Skin of body (tissue), 3 donors: Measurements from ENCODE around the gene CFDP1. TPM values are rescaled to one million over a fixed set of nuclear protein-coding genes. Genes with fewer than 3 reads are reported as not detected.

ENCODE experiments used
- DNase-seq: peaks from one replicate; lab custom pipeline; 2025; lab: John Stamatoyannopoulos, UW
- small RNA-seq: library from RNA; depleted of rRNA; stranded (forward); fragments of <200 nt; gene quantifications from one replicate; pipeline ENCODE3, GENCODE V24; 2014; ENCODE audit warnings: low replicate concordance
- total RNA-seq: library from RNA; depleted of rRNA; stranded (reverse); fragments of >200 nt; gene quantifications from one replicate; pipeline ENCODE4 v1.2.3, GENCODE V29; 2014

Gene CFDP1
- total RNA-seq, 1 donor from 2014 or later: 71.5 TPM

- DNase-seq: no peak
Observed at GRCh38 chr16:75252946-75253911, 180.1 kb downstream of the CFDP1 start.

GRCh38 chr16:75252049-75252864 lies 181.0 kb downstream of the CFDP1 start:
- no peak for DNase-seq

- peak; percentile 68 for DNase-seq
Observed at GRCh38 chr16:75251280-75252048, 181.8 kb downstream of the CFDP1 start, which contains the start of gene BCAR1. TSS of gene BCAR1 (minus strand) at chr16:75251624. CDS start at chr16:75251482, 142 bp downstream.

GRCh38 chr16:75250809-75251279 lies 182.5 kb downstream of the CFDP1 start:
- no peak for DNase-seq

- DNase-seq: no peak
Observed at GRCh38 chr16:75250089-75250808, 183.1 kb downstream of the CFDP1 start.

- DNase-seq: no peak
Observed at GRCh38 chr16:75249441-75249840, 183.9 kb downstream of the CFDP1 start.

GRCh38 chr16:75248536-75249380 lies 184.5 kb downstream of the CFDP1 start:
- DNase-seq: no peak

DNA sequence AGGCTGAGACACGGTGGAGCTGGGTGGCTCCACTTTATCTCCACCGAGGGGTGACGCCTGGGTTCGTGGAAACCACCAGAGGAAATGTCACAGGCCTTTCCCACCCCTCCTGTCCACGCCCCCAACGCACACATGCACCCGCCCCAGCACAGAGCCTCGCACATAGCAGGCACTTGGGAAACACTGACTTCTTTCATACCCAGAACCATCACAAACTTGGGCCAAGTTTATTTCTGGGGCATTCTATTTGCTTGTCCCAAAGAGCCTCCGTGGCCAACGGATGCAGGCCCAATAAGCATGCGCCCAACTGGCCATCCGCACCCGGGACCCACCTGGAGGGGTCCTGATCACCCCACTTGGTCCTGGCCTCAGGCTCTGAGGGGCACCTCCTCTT lies 185.2 kb downstream of the CFDP1 start:
- no peak for DNase-seq

- DNase-seq: no peak
Observed at GRCh38 chr16:75247249-75247648, 186.1 kb downstream of the CFDP1 start.

DNA sequence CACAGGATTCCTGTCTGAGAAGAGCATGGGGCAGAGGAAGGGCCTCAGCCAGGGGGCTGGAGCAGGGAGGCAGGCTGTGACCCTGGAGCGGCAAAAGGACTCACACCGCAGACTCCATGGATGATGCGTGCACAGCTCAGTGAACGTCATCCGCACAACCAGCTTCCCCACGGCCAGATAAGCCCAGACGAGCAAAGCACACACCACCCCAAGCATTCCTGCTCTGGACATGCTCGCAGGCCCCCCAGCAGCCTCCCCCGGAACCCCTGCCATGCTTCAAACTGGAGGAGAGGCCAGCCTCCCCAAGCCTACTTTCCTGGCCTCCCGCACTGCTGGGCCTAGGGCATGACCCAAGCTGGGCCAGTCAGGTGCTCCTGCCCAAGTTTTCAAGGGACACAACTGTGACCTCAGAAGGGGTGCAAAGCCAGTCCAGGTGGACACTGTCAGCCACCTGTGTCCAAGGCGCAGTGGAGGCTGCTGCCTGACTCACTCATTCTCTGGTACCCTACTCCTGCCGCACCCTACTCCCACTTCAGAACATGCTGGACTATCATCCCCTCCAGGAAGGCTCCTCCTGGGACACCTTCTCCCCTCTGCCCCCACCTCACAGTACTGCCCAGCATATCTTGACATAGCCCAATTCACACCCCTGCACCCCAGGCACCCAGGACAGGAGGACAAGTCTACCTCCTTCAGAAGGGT lies 186.6 kb downstream of the CFDP1 start:
- no peak for DNase-seq

- peak; percentile 51 for DNase-seq
Observed at GRCh38 chr16:75244844-75245758, 188.2 kb downstream of the CFDP1 start.

- DNase-seq: no peak
Observed at GRCh38 chr16:75244225-75244809, 189.0 kb downstream of the CFDP1 start.

Small RNA genes within 50 kb of the gene (small RNA-seq; reads per million reads assigned to genes)
- not detected for gene RF00598
- not detected for gene RNU6-758P

Other genes with a start within 250 kb of the CFDP1 start
- gene CTRB2, start 226.3 kb downstream of the CFDP1 start, total RNA-seq: not detected
- gene CTRB1, start 214.5 kb downstream of the CFDP1 start, total RNA-seq: not detected
- gene BCAR1, start 181.9 kb downstream of the CFDP1 start, total RNA-seq: 16.8 TPM
- gene TMEM170A, start 31.2 kb upstream of the CFDP1 start, total RNA-seq: 21.6 TPM
- gene CHST6, start 61.9 kb upstream of the CFDP1 start, total RNA-seq: 0.69 TPM
- 0.10 TPM for gene CHST5, start 102.6 kb upstream of the CFDP1 start, total RNA-seq
- 6.8 TPM for gene TMEM231, start 122.7 kb upstream of the CFDP1 start, total RNA-seq
- gene GABARAPL2, start 132.9 kb upstream of the CFDP1 start, total RNA-seq: 90.8 TPM
- 30.3 TPM for gene ADAT1, start 189.8 kb upstream of the CFDP1 start, total RNA-seq
- gene KARS1, start 214.2 kb upstream of the CFDP1 start, total RNA-seq: 74.2 TPM
- 50.1 TPM for gene TERF2IP, start 214.3 kb upstream of the CFDP1 start, total RNA-seq
- not detected for gene CPHXL2, start 243.5 kb upstream of the CFDP1 start, total RNA-seq